ENCODE measurements around the gene DYSF.

DNA sequence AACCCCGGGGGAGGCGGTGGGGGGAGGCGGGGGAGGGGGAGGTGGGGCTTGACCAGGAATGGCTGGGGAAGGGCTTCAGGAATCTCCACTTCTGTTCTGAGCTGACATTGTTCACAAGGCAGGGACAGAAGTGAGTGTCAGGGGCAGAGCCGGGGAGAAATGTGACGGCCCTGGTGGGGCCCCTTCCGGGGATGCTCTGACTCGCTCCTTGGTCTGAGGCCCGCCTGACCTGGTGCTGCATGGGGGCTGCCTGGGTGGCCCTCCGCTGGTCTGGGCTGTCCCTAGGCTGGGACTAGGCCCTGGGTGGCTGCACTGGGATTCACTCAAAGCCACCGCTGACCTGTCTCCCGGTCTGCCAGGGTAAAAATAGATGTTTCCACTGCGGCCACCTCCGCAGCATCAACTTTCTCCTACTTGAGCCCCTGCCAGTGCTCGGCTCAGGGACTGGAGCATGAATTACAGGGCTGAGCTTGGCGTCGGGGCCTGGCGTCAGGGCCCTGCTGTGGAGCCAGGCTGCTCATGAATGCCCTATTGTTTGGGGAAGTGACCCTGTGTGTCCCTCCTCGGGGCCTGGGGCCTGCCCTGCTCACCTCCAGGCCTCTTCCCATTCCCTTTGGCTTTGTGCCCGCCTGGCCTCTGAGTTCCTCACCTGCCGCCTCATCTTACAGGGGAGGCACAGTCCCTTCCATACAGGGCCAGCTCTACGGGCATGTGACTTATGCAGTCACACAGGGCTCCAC, 247.5 kb downstream of the DYSF start:
- TF ChIP-seq, protein P1, sequence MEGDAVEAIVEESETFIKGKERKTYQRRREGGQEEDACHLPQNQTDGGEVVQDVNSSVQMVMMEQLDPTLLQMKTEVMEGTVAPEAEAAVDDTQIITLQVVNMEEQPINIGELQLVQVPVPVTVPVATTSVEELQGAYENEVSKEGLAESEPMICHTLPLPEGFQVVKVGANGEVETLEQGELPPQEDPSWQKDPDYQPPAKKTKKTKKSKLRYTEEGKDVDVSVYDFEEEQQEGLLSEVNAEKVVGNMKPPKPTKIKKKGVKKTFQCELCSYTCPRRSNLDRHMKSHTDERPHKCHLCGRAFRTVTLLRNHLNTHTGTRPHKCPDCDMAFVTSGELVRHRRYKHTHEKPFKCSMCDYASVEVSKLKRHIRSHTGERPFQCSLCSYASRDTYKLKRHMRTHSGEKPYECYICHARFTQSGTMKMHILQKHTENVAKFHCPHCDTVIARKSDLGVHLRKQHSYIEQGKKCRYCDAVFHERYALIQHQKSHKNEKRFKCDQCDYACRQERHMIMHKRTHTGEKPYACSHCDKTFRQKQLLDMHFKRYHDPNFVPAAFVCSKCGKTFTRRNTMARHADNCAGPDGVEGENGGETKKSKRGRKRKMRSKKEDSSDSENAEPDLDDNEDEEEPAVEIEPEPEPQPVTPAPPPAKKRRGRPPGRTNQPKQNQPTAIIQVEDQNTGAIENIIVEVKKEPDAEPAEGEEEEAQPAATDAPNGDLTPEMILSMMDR (IDR thresholded peaks at IDR 0.05) = no peak
- no peak for TF ChIP-seq EP300 (IDR thresholded peaks at IDR 0.05)
- no peak for TF ChIP-seq POLR2AphosphoS5 (IDR thresholded peaks at IDR 0.05)
- no peak for TF ChIP-seq POLR2A (IDR thresholded peaks at IDR 0.05)
